GM13976 (cell line): ENCODE data around the gene SEPTIN8.

ENCODE experiments used
- DNase-seq: peaks from one replicate; pipeline ENCODE4 v3.0.0; 2012; ENCODE audit warnings: low spot score
- CTCF ChIP-seq: IDR thresholded peaks from 2 replicates; pipeline ENCODE4 v1.5.1; 2012; ENCODE audit warnings: borderline replicate concordance, mild to moderate bottlenecking; ENCODE audit not compliant: insufficient read depth; ENCODE audit errors: extremely low read depth, missing control alignments, control extremely low read depth
- in situ Hi-C: fragments of 300-500 bp; cut with MboI; formaldehyde crosslinking; loops from one replicate; pipeline ENCODE4 v1.12.0; 2022; ENCODE audit warnings: low sequenced_read_pairs, mixed read lengths, inconsistent platforms; ENCODE audit not compliant: unreplicated experiment

SEPTIN8 gene

DNA sequence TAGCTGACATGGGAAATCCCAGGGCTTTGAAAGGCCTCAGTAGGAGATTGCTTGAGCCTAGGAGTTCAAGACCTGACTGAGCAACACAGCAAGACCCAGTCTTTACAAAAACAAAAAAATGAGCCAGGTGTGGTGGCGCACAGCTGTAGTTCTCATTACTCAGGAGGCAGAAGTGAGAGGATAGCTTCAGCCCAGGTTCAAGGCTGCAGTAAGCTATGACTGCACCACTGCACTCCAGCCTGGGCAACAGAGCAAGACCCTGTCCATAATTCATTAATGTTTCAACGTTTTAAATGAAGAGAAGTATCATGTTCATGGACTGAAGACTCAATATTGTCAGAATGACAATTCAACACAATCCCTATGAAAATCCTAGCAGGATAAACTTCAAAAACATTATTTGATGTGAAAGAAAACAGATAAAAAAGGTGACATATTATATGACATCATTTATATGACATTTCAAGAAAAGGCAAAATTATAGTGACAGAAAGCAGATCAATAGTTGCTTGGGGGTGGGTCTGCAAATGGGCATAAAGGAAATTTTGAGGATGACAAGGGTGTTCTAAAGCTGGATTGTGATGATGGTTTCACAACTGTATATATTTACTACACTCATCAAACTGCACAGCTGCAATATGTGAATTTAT lies 43.4 kb downstream of the SEPTIN8 start:
- in situ Hi-C loops = no loop called here
- DNase-seq = no peak
- TF ChIP-seq CTCF = no peak

DNA sequence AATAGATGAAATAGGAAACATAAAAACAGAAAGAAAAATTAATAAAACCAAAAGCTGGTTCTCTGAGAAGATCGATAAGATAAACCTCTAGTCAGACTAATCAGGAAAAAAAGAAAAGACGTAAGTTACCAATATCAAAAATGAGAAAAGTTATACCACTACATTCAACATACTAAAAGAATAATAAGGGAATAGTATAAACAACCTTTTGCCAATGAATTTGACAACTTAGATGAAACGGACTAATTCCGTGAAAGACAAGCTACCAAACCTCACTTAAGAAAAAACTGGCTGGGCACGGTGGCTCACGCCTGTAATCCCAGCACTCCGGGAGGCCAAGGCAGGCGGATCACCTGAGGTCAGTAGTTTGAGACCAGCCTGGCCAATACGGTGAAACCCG lies 47.1 kb downstream of the SEPTIN8 start:
- no peak for TF ChIP-seq CTCF
- in situ Hi-C loops = no loop called here
- no peak for DNase-seq

GRCh38 chr5:132725745-132726144 lies 51.3 kb downstream of the SEPTIN8 start:
- DNase-seq = no peak
- no peak for TF ChIP-seq CTCF
- in situ Hi-C loops = no loop called here

DNA sequence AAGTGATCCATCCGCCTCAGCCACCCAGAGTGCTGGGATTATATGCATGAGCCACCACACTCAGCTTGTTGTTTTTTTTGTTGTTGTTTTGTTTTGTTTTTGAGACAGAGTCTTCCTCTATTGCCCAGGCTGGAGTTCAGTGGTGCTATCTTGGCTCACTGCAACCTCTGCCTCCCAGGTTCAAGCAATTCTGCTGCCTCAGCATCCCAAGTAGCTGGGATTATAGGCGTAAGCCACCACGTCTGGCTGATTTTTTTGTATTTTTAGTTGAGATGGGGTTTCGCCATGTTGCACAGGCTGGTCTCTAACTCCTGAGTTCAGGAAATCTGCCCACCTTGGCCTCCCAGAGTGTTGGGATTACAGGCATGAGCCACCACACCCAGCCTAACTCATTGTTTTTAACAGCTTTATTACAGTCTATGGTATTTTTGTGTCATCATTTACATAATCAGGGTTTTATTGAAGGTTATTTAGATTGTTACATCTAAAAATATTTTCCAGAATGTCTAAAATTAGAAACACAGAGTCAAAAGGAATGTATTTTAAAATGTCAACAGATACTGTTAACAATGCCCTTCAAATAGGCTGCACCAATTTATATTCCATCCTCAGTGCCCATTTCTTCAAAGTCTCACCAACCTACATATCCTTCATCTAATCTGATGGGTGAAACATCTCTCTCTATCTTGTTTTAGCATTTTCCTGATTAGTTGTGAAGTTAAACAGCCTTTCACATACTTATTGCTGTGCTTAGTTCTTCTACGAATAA lies 58.3 kb downstream of the SEPTIN8 start:
- in situ Hi-C loops = no loop called here
- TF ChIP-seq CTCF = no peak
- no peak for DNase-seq

GRCh38 chr5:132714456-132715307 lies 62.4 kb downstream of the SEPTIN8 start:
- DNase-seq = no peak
- in situ Hi-C loops = no loop called here
- TF ChIP-seq CTCF = no peak

- in situ Hi-C loops = no loop called here
- TF ChIP-seq CTCF = no peak
- DNase-seq = no peak
Observed at GRCh38 chr5:132708645-132709044, 68.4 kb downstream of the SEPTIN8 start.
